ENCODE measurements around the gene WDR18. TPM values are rescaled to one million over a fixed set of nuclear protein-coding genes. Genes with fewer than 3 reads are reported as not detected.

Gene WDR18
- total RNA-seq, 1 experiment from 2014 or later = 96.8 TPM

GRCh38 chr19:1042689-1043511 lies 58.8 kb downstream of the WDR18 start:
- H3K4me1 ChIP-seq = peaks cover 10% of the 10 kb centered on the region
- Mint-ChIP-seq H3K27me3 (ENCODE audit: insufficient read depth, unreplicated experiment) (no peaks in the 10 kb centered on the region), H3K4me3 (ENCODE audit: unreplicated experiment) (no peak overlapping the region), H3K4me1 (ENCODE audit: low read depth, unreplicated experiment) (no peaks in the 10 kb centered on the region), H3K9me3 (ENCODE audit: unreplicated experiment) (no peaks in the 10 kb centered on the region), H3K36me3 (ENCODE audit: insufficient read depth, unreplicated experiment) (peaks cover 44% of the 10 kb centered on the region), H3K27ac (ENCODE audit: unreplicated experiment) (no peak overlapping the region)
- H3K9me3 ChIP-seq = no peaks in the 10 kb centered on the region
- no peak for DNase-seq
- H3K4me3 ChIP-seq (ENCODE audit: low read depth, low read length) = no peak overlapping the region
- no TSS peak for BruUV-seq (replicated peaks)
- H3K27me3 ChIP-seq (replicated peaks; ENCODE audit: control insufficient read depth, insufficient read depth, low read length) = no peaks in the 10 kb centered on the region
- no peaks in the 10 kb centered on the region; the same call in 1 of the 2 replicates for H3K36me3 ChIP-seq (ENCODE audit: control insufficient read depth, insufficient read depth, low read length)
- no peak for TF ChIP-seq CTCF (IDR thresholded peaks at IDR 0.05; ENCODE audit: insufficient read depth in 1 of 2, low read depth in 1 of 2, low read length in 1 of 2, severe bottlenecking in 1 of 2, unreplicated experiment in 1 of 2)
- POLR2A ChIA-PET = no interaction called here
- CTCF ChIA-PET = interaction anchor here (0.8 to 1.6 kb wide), 2 partner anchors 16 to 42 kb away, joined by 3 read pairs; partner anchors contain the start of gene CNN2
- intact Hi-C loops (cut with micrococcal nuclease; ENCODE audit: unreplicated experiment) = no loop called here

Other genes with a start within 250 kb of the WDR18 start
- gene MISP, start 233.2 kb upstream of the WDR18 start, total RNA-seq (2022) = 27.8 and 36.4 TPM in 2 replicates
- gene PTBP1, start 186.9 kb upstream of the WDR18 start, total RNA-seq (2022) = 510 and 522 TPM in 2 replicates
- 5.1 and 7.1 TPM in 2 replicates for gene PLPPR3, start 162.4 kb upstream of the WDR18 start, total RNA-seq (2022)
- gene AZU1, start 156.5 kb upstream of the WDR18 start, total RNA-seq (2022) = not detected in 2 replicates
- 0.29 TPM in 1 of 2 replicates, not detected in the other for gene PRTN3, start 143.3 kb upstream of the WDR18 start, total RNA-seq (2022)
- gene ELANE, start 132.0 kb upstream of the WDR18 start, total RNA-seq (2022) = not detected in 2 replicates
- 4.4 and 6.1 TPM in 2 replicates for gene CFD, start 124.7 kb upstream of the WDR18 start, total RNA-seq (2022)
- gene MED16, start 91.2 kb upstream of the WDR18 start, total RNA-seq (2022) = 64.3 and 69.1 TPM in 2 replicates
- gene RNU6-9, start 90.9 kb upstream of the WDR18 start, total RNA-seq (2022) = not detected in 2 replicates
- gene R3HDM4, start 71.1 kb upstream of the WDR18 start, total RNA-seq (2022) = 57.7 and 60.4 TPM in 2 replicates
- 13.0 and 16.6 TPM in 2 replicates for gene KISS1R, start 67.0 kb upstream of the WDR18 start, total RNA-seq (2022)
- 217 and 239 TPM in 2 replicates for gene ARID3A, start 58.3 kb upstream of the WDR18 start, total RNA-seq (2022)
- gene GRIN3B, start 16.1 kb downstream of the WDR18 start, total RNA-seq (2022) = 0.41 and 0.49 TPM in 2 replicates
- gene TMEM259, start 36.8 kb downstream of the WDR18 start, total RNA-seq (2022) = 148 and 154 TPM in 2 replicates
- not detected in 2 replicates for gene RNU6-2, start 37.2 kb downstream of the WDR18 start, total RNA-seq (2022)
- 194 and 221 TPM in 2 replicates for gene CNN2, start 42.3 kb downstream of the WDR18 start, total RNA-seq (2022)
- 43.5 and 45.9 TPM in 2 replicates for gene ABCA7, start 55.8 kb downstream of the WDR18 start, total RNA-seq (2022)
- gene ARHGAP45, start 82.8 kb downstream of the WDR18 start, total RNA-seq (2022) = 38.6 and 43.3 TPM in 2 replicates
- 264 and 272 TPM in 2 replicates for gene POLR2E, start 111.0 kb downstream of the WDR18 start, total RNA-seq (2022)
- gene GPX4, start 119.6 kb downstream of the WDR18 start, total RNA-seq (2022) = 500 and 546 TPM in 2 replicates
- 37.3 and 41.2 TPM in 2 replicates for gene SBNO2, start 189.9 kb downstream of the WDR18 start, total RNA-seq (2022)
- 56.7 and 58.1 TPM in 2 replicates for gene STK11, start 221.4 kb downstream of the WDR18 start, total RNA-seq (2022)